GM19023 (cell line): ENCODE data around the gene FRMD1.

Source experiments
- ATAC-seq: cut with Tn5 transposase; IDR thresholded peaks from one replicate; pipeline ENCODE4 v1.9.1; 2021; ENCODE audit warnings: mild to moderate bottlenecking, moderate library complexity; ENCODE audit not compliant: unreplicated experiment

The FRMD1 gene

GRCh38 chr6:168013250-168013915 lies 65.6 kb downstream of the FRMD1 start:
- no peak for ATAC-seq

GRCh38 chr6:168012431-168013249 lies 66.4 kb downstream of the FRMD1 start:
- ATAC-seq: no peak

GRCh38 chr6:168011291-168011690 lies 67.7 kb downstream of the FRMD1 start:
- no peak for ATAC-seq

GRCh38 chr6:168009331-168009730 lies 69.7 kb downstream of the FRMD1 start:
- no peak for ATAC-seq

- no peak for ATAC-seq
These were observed 71.2 kb downstream of the FRMD1 start for GRCh38 chr6:168007592-168008338.

- ATAC-seq: no peak
These were observed 73.2 kb downstream of the FRMD1 start for GRCh38 chr6:168005796-168006195.

GRCh38 chr6:168004945-168005344 lies 74.1 kb downstream of the FRMD1 start:
- no peak for ATAC-seq

- ATAC-seq: no peak
These were observed 75.0 kb downstream of the FRMD1 start for GRCh38 chr6:168004023-168004422.
